Measurements from ENCODE around the gene LARP4. TPM values are rescaled to one million over a fixed set of nuclear protein-coding genes. Genes with fewer than 3 reads are reported as not detected.
"Not testable (repeated sequence)": the region's sequence is repeated elsewhere in the genome, so short reads cannot be mapped to it uniquely, and the experiment has no call there.

LARP4 gene
- total RNA-seq: 68.5 TPM

DNA sequence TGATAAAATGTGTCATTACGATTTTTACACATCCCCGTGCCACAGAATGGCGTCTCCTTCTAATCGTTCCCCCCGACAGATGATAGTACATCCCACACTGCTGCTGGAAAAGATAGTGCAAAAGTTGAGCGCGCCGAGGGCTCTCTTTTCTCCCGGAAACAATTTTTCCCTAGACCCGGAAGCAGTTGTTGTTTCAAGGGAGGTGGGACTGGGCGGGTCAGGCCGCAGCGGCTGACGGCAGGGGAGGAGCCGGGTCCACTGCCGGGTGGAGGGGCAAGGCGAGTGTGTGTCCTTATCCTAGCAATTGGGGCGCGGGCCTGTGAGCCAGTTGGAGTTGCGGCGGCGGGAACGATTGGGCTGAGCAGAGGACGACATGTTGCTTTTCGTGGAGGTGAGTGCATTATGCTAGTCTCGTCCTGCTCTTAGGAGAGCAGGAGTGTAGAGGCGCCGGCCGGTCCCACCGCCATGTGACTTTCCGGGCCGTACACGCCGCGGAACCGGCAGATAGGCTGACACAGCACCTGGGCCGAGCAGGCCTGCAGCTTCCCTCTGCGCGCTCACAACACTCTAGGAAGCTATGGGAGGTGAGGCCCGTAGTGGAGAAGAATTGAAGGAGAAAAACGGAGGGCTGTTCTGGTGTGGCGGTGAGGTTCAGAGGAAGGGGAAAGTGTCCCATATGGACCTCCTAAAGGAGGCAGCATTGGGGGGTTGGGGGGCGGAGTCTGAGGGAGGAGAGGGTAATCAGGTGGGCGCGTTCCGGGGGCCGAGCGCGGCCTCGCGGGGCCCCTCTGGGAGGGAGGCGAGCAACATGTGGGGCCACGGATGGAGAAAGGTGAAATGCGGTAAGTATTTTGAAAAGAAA is at the start of gene LARP4:
LARP4 (plus strand) TSS at position 248 of the 862 bp plus-strand sequence; CDS start at position 374, 126 bp downstream.
- no peak for FAIRE-seq

DNA sequence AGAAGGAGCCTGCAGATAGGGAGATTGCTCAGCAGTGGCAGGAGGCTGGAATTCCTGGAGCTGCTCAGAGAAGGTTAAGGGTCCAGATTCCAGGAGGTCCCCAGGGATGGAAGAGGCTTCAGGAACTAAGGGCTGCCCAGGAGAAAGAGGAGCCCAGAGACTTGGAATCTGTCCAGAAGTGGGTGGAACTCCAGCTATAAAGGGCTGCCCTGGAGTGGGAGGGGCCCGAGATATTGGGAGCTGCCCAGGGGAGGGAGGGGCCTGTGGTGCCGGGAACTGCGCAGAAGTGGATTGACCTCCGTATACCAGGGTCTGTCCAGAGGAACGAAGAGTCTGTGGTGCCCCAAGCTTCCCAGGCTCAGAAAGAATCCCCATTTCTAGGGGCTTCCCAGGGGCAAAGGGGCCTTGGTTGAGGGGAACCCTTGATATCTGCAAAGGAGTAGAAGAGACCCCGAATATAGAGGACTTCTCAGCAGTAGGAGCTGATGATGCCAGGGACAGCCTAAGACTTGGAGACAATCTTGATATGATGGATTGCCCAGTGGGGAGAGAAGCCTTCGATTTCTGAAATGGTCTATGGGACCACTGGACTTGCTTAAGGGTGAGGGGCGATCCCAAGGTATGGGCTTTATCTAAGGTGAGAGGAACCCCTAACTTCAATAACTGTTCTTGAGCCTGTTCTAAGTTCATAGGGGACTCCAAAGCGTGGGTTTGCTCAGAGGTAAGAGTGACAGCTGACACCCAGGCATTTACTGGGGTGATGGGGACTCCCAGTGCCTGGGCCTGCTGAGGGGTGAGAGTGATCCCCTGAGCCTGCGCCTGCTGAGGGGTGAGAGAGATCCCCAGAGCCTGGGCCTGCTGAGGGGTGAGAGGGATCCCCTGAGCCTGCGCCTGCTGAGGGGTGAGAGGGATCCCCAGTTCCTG is 49.3 kb upstream of the LARP4 start:
- FAIRE-seq (no peak), DNase-seq (ENCODE audit: low spot score in 2 of 2) (no peak)

More for the DNA sequence above, at the start of gene LARP4:
- DNase-seq (ENCODE audit: low spot score in 2 of 2): peak; percentile 84 to 89

DNA sequence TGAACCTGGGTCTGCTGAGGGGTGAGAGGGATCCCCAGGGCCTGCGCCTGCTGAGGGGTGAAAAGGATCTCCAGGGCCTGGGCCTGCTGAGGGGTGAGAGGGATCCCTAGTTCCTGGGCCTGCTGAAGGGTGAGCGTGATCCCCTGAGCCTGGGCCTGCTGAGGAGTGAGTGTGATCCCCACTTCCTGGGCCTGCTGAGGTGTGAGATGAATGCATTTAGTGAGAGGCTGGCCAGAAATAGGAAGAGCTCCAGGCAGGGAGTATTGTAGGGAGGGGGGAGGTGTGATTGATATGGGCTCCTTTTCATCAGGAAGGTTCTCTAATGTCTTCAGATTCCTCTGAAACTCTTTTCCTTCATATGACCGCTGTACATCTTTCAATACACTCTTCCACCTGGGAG is 47.3 kb upstream of the LARP4 start:
- DNase-seq (ENCODE audit: low spot score in 2 of 2): no peak

DNA sequence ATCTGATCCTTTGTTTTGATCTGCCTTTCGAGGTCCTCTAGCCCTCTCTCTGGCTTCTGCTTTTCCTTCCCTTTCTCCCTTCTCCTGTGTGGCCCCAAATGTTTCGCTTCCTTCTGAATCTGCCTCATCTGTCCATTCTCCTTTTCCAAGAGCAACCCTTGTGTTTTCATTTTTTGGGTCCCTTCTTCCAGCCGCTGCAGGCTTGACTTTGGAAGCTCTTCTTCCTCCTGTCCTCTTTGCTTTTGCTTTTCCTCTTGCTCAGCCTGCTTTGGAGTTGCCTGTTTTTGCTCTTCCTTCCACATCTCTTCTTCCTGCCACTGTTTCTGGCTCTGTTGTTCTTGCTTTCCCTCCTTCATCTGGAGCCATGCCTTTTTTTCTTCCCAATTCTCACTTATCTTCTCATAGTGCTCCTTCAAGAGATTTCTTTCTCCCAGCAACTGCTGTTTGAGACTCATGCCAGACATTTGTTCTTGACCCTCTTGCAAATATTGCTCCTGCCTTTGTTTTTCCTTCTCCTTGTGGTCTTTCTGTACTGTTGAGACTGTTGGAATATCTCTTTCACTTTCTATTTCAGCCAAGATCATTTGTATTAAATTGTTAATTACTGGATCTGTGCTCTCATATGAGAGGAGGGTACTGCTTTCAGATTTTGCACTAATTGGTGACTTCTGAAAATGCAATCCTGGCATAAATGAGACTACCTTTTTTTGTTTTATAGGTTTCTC is 46.7 kb upstream of the LARP4 start:
- DNase-seq (ENCODE audit: low spot score in 2 of 2): no peak
- no peak for FAIRE-seq

More for the DNA sequence above, 47.3 kb upstream of the LARP4 start:
- FAIRE-seq: no peak

DNA sequence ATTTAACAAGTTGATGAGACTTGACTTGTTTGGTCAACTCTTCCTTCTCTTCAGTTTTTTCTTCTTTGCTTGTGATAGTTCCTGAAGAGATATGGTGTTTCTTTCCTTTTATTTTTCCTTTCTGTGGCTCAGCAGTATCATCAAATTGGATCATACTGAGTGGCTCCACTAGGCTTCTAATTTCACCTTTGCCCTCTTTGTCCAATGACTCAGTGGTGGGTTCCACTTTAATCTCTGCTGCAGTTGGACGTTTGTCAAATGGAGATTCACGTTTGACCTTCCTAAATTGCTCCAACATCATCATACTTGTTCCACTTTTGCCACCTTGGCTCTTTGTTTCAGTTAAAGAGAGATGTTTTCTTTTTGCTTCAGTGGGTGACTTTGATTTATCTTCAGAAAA is 45.8 kb upstream of the LARP4 start:
- DNase-seq (ENCODE audit: low spot score in 2 of 2): no peak
- no peak for FAIRE-seq

DNA sequence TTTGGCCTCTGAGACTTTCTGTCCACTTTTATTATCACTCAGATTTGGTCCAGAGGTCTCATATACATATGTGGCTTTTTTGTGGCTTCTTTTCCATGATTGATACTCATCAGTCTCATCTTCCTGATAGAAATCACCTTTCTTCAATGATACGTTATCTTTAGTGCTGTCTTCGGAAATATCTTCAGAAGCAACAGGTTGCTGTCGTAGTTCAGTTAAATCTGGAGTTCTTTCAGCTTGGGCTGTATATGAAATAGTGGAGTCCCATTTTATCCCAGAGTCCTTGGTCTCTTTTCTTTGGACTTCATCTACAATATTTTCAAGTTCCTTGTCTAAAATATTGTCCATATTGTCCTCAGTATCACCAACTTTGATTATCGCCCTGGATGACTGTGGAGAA is 45.3 kb upstream of the LARP4 start:
- DNase-seq (ENCODE audit: low spot score in 2 of 2): no peak
- FAIRE-seq: no peak

DNA sequence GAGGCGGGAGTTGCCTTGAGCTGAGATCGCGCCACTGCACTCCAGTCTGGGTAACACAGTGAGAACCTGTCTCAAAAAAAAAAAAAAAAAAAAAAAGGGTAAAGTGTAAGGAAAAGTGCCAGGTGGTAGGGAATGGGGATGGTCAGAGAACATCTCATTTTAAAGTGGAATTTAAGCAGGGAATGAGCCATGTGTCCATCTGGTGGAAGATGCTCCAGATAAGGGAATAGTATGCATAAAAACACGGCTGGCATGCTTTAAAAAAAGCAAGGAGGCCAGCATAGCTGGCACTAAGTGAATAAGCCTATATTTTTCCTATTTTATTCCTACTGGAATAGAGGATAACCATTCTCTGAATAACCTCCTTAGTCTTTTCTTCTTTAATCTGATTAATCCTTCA is 38.0 kb upstream of the LARP4 start:
- no peak for FAIRE-seq
- no peak for DNase-seq (ENCODE audit: low spot score in 2 of 2)

DNA sequence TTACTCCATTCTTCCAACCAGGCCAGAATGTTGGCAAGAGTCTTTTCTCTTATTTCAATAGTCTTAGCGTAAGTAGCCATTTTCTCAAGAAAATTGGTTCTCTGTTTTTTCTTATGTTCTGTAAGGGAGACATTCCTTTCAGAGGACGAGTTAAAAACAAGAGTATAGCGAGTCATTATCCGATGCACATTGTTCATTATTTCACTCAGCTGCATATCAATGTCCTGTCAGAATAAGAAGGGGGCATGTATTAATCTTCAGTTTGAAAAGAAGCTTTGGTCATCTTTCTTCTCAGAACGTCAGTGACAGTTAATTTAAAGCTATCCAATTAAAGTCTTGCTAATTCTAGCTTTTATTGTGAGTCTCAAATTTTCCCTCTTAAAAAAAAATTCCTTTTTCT is 37.5 kb upstream of the LARP4 start:
- FAIRE-seq (no peak), DNase-seq (ENCODE audit: low spot score in 2 of 2) (no peak)

DNA sequence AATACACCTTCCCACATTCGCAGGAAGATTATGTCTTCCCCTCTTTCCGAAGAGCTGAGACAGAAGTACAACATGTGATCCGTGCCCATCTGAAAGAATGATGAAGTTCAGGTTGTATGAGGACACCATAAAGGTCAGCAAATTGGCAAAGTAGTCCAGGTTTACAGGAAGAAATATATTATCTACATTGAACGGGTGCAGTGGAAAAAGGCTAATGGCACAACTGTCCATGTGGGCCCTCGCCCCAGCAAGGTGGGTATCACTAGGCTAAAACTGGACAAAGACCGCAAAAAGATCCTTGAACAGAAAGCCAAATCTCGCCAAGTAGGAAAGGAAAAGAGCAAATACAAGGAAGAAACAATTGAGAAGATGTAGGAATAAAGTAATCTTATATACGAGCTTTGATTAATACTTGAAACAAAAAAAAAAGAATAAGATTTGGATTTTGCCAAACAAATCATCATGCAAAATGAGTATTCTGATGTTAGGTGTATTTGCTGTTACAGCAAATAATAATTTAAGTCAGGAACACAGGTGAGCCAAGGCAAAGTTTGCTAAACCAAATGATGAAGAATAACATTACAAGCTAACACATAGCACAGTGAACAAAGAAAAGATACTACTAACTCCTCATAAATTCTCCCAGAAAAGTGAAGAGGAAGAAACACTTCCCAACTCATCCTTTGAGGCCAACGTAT is 34.8 kb upstream of the LARP4 start:
- DNase-seq (ENCODE audit: low spot score in 2 of 2) (no peak), FAIRE-seq (no peak)

DNA sequence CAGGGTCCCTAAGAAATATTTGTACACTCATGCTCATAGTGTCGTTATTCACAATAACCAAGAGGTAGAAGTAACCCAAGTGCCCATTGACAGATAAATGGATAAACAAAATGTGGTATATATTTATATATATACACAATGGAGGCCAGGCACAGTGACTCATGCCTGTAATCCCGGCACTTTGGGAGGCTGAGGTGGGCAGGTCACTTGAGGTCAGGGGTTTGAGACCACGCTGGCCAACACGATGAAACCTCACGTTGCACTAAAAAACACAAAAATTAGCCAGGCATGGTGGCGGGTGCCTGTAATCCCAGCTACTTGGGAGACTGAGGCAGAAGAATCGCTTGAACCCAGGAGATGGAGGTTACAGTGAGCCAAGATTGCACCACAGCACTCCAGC is 30.0 kb upstream of the LARP4 start:
- FAIRE-seq: not testable (repeated sequence)

DNA sequence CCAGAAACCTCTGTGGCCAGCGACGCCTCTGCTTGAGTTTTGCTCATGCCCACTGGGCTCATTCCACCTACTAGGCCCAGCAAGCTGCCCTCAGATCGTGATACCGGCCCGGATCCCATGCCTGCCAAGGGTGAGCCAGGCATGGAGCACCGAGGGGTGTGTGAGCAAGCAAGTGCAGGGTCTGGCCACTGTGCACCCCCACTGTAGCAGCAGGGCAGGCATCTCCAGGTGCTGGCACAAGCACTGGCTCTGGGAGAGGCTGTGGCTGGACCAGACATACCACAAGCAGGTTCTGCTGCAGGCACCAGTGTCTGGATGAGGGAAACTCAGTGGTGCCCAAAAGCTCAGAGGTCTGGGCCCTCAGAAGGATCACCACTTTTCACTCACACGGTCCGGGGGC is 24.9 kb upstream of the LARP4 start:
- FAIRE-seq (no peak), DNase-seq (ENCODE audit: low spot score in 2 of 2) (no peak)

More for the DNA sequence above, 30.0 kb upstream of the LARP4 start:
- DNase-seq (ENCODE audit: low spot score in 2 of 2): not testable (repeated sequence)

DNA sequence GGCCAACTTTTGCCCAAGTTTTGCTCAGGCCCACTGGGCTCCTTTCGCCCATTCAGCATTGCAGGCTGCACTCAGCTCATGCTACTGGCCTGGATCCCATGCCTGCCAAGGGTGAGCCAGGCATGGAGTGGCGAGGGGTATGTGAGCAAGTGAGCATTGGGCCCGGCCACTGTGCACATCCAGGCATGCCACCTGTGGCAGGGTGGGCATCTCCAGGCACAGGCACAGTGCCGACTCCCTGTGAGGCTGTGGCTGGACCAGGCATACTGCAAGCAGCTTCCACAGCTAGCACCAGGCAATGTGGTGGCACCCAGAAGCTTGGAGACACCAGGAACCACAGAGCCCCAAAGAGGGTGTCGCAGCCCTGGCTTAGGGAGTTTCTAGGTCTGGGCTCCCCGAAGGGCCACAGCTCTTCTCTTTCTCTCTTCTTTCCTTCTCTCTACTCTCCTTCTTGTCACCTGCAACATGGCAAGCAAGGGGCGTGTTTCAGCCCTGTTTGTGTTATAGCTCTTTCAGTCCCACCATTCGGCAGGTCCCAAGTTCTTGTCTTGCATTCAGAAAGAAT is 19.8 kb upstream of the LARP4 start:
- no peak for DNase-seq (ENCODE audit: low spot score in 2 of 2)
- no peak for FAIRE-seq

DNA sequence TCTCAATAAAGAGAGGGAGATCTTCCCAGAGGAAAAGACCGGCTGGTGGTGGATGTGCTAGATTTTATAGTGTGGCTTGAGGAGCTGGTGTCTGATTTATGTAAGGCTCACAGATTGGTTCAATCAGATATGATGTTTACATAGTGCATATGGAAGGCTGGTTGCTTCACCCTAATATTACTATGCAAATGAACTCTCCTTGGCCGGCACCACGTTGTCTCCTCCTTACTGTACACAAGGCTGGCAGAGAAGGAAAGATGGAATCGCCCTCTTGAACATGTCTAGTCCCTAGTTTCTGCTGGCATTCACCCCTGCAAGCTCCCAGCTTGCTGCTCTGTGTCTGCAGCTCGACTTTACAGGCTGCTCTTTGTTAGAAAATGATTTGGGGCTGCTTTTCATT is 13.2 kb upstream of the LARP4 start:
- DNase-seq (ENCODE audit: low spot score in 2 of 2): no peak
- no peak for FAIRE-seq

DNA sequence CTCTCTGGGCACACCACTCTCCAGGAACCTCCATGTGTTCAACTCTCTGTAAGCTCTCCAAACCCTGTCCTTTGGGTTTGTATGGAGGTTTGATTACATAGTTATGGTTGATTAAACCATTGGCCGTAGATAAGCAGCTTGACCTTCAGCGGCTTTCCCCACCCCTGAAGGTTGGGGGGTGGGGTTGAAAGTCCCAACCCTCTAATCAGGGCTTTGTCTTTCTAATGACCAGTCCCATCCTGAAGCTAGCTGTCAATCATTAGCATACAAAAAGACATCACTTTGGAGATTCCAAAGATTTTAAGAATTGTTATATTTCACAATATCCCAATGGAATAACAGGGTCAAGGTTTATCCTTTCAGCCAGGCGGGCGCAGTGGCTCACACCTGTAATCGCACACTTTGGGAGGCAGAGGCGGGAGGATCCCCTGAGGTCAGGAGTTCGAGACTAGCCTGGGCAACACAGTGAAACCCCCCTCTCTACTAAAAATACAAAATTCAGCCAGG is 12.7 kb upstream of the LARP4 start:
- no peak for FAIRE-seq
- DNase-seq (ENCODE audit: low spot score in 2 of 2): no peak

DNA sequence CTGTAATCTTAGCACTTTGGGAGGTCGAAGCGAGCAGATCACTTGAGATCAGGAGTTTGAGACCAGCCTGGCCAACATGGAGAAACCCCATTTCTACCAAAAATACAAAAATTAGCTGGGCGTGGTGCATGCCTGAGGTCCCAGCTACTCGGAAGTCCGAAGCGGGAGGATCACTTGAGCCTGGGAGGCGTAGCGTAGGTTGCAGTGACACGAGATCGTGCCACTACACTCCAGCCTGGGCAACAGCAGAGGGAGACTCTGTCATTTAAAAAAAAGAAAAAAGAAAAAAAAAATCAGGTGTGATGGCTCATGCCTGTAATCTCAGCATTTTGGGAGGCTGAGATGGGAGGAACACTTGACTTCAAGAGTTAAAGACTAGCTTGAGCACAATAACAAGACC is 11.9 kb upstream of the LARP4 start:
- FAIRE-seq; DNase-seq (ENCODE audit: low spot score in 2 of 2): not testable (repeated sequence)

DNA sequence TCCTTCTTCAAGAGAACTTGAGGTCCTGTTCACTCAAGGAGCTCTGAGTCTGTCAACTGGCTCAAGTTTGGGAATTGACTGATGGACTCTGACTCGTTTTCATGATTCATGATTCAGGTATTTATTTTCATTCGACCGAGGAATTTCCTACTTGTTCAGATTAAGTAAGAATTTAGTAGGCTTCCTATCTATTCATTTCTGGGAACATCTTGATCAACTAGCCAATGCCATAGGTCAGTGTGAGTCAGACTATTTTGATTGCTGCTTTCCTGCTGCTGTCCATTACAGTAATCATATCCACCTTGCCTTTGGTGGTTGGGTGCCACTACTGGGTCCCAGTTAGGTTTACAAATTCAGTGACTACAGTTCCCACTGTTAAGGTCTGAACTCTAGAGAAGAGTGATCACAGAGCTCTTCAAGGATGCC is 10.4 kb upstream of the LARP4 start:
- FAIRE-seq (no peak), DNase-seq (ENCODE audit: low spot score in 2 of 2) (no peak)

DNA sequence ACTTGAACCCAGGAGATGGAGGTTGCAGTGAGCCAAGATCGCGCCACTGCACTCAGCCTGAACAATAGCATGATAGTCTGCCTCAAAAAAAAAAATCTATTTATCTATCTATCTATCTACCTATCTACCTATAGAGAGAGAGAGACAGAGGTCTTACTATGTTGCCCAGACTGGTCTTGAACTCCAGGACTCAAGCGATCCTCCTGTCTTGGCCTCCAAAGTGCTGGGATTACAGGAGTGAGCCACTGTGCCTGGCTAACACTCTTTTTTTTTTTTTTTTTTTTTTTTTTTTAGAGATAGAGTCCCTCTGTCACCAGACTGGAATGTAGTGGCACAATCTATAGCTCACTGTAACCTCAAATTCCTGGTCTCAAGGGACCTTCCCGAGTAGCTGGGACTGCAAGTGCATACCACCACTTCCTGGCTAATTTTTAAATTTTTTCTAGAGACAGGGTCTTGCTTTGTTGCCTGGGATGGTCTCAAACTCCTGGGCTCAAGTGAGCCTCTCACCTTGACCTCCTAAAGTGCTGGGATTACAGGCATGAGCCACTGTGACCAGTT is 6.1 kb upstream of the LARP4 start:
- DNase-seq (ENCODE audit: low spot score in 2 of 2) (no peak), FAIRE-seq (no peak)

DNA sequence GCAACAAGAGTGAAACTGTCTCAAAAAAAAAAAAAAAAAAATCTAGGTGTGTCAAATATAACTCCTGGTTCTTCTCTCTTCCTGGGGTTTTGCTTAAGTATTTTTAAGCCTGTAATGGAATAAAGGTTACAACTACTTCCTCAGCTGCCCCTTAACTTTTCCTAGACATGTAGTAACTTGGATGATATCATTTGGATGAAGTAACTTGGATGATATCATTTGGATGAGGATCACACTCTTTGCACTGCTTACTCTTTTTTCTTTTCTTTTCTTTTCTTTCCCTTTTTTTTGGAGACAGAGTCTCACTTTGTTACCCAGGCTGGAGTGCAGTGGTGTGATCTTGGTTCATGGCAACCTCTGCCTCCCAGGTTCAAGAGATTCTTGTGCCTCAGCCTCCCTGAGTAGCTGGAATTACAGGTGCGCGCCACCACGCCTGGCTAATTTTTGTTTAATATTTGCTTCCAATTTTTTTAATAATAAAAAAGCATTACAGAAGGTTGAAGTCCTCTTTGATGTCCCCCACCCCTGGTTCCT is 3.5 kb upstream of the LARP4 start:
- FAIRE-seq (no peak), DNase-seq (ENCODE audit: low spot score in 2 of 2) (no peak)

DNA sequence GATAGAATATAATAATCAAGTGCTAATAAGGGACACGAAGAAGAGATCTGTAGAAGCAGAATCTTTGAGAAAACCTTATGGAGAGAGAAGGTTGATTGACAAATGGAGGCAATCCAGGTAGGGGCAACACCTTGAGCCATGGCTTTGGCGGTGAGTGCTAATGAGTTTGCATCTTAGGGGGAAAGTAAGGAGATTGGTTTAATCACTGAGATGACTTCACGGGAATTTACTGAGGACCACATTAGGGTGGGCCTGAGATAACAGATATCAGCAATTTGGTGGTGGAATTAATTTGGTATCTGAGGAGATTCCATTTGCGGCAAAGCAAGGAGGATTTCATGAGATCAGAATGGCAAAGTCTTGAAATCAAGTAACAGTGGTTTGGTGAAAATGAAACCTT is 1.8 kb upstream of the LARP4 start:
- FAIRE-seq (no peak), DNase-seq (ENCODE audit: low spot score in 2 of 2) (no peak)

Data from frontal cortex (tissue), 4 donors.